MCF 10A (cell line): Measurements from ENCODE around the gene HS6ST3. TPM values are rescaled to one million over a fixed set of nuclear protein-coding genes. Genes with fewer than 3 reads are reported as not detected.

Source experiments
- BruUV-seq: library from RNA; stranded (reverse); fragments of 400-500 nt; replicated peaks from 2 replicates; lab custom pipeline; 2021; lab: Mats Ljungman, UMichigan
- CTCF ChIA-PET: fragments of 300-600 bp; sonication (Branson Sonifier 250); formaldehyde crosslinking; extraction: SDS; loops from one replicate; lab custom pipeline; 2021; ENCODE audit warnings: antibody characterized with exemption, inconsistent platforms; lab: Yijun Ruan, JAX
- POLR2A ChIA-PET: fragments of 300-600, 350-650 bp; sonication (Branson Sonifier 250); formaldehyde crosslinking; extraction: SDS; loops from one replicate; lab custom pipeline; 2020; ENCODE audit warnings: antibody characterized with exemption, inconsistent platforms; lab: Yijun Ruan, JAX
- DNase-seq: peaks from one replicate; pipeline ENCODE4 v3.0.0-alpha.2; 2018; ENCODE audit not compliant: unreplicated experiment
- H3K27ac Mint-ChIP-seq: one replicate; pipeline ENCODE4 v1.8.0; 2022; ENCODE audit warnings: mild to moderate bottlenecking, low read depth, mixed read lengths; ENCODE audit not compliant: unreplicated experiment
- H3K27me3 Mint-ChIP-seq: one replicate; pipeline ENCODE4 v1.8.0; 2022; ENCODE audit warnings: mixed read lengths; ENCODE audit not compliant: insufficient read depth, unreplicated experiment
- H3K36me3 Mint-ChIP-seq: one replicate; pipeline ENCODE4 v1.8.0; 2022; ENCODE audit warnings: mild to moderate bottlenecking, moderate library complexity, mixed read lengths; ENCODE audit not compliant: insufficient read depth, unreplicated experiment
- H3K4me1 Mint-ChIP-seq: one replicate; pipeline ENCODE4 v1.8.0; 2022; ENCODE audit warnings: mixed read lengths; ENCODE audit not compliant: insufficient read depth, unreplicated experiment
- H3K4me3 Mint-ChIP-seq: one replicate; pipeline ENCODE4 v1.8.0; 2022; ENCODE audit warnings: mild to moderate bottlenecking, moderate library complexity, mixed read lengths; ENCODE audit not compliant: unreplicated experiment
- H3K9me3 Mint-ChIP-seq: one replicate; pipeline ENCODE4 v1.8.0; 2022; ENCODE audit warnings: mixed read lengths; ENCODE audit not compliant: unreplicated experiment
- intact Hi-C: fragments of 100-400 bp; cut with micrococcal nuclease; formaldehyde crosslinking; loops from 2 replicates; pipeline ENCODE4 v1.14.1; 2022
- total RNA-seq: library from RNA; stranded (reverse); gene quantifications from 2 replicates; pipeline ENCODE4 v1.2.3, GENCODE V29; 2022
- TF ChIP-seq, protein P1 (sequence below): fragments of 200-600 bp; IDR thresholded peaks from one replicate; pipeline ENCODE4 v1.8.0; 2022; ENCODE audit warnings: antibody characterized with exemption, mild to moderate bottlenecking; ENCODE audit not compliant: unreplicated experiment

Gene HS6ST3
- total RNA-seq, 1 experiment from 2014 or later = 0.09 TPM

DNA sequence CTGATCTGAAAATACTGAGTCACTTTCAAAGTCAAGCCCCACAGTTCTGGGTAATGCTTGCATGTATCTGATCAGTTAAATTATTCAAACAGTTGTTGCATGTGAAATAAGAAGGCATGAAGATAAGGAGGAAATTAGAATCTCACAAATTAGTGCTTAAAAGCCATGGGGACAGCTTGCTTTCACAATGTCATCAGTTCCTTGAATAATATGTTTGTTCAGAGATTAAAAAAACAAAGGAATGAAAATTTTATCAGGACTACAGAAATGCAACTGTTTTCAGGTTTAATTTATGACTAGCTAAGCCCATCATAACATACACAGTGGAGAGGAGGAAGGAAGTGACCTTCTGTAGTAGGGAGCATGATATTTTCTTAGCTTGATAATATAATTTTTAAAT lies 754.3 kb downstream of the HS6ST3 start:
- intact Hi-C loops = no loop called here
- H3K36me3 Mint-ChIP-seq = no peaks in the 10 kb centered on the region
- ChIA-PET CTCF (no interaction called here), POLR2A (interaction anchor here (0.6 kb wide), 1 partner anchor 13 kb away, joined by 4 read pairs; no protein-coding TSS in a partner anchor)
- H3K4me1 Mint-ChIP-seq = peaks cover 6% of the 10 kb centered on the region
- H3K4me3 Mint-ChIP-seq = no peak overlapping the region
- no TSS peak for BruUV-seq
- no peaks in the 10 kb centered on the region for H3K27me3 Mint-ChIP-seq
- H3K27ac Mint-ChIP-seq = no peak overlapping the region
- no peaks in the 10 kb centered on the region for H3K9me3 Mint-ChIP-seq
- TF ChIP-seq, protein P1, sequence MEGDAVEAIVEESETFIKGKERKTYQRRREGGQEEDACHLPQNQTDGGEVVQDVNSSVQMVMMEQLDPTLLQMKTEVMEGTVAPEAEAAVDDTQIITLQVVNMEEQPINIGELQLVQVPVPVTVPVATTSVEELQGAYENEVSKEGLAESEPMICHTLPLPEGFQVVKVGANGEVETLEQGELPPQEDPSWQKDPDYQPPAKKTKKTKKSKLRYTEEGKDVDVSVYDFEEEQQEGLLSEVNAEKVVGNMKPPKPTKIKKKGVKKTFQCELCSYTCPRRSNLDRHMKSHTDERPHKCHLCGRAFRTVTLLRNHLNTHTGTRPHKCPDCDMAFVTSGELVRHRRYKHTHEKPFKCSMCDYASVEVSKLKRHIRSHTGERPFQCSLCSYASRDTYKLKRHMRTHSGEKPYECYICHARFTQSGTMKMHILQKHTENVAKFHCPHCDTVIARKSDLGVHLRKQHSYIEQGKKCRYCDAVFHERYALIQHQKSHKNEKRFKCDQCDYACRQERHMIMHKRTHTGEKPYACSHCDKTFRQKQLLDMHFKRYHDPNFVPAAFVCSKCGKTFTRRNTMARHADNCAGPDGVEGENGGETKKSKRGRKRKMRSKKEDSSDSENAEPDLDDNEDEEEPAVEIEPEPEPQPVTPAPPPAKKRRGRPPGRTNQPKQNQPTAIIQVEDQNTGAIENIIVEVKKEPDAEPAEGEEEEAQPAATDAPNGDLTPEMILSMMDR = no peak
- DNase-seq = no peak

GRCh38 chr13:96844616-96845015 lies 754.7 kb downstream of the HS6ST3 start:
- ChIA-PET POLR2A (interaction anchor here (0.6 kb wide), 1 partner anchor 13 kb away, joined by 4 read pairs; no protein-coding TSS in a partner anchor), CTCF (no interaction called here)
- no peak overlapping the region for H3K27ac Mint-ChIP-seq
- DNase-seq = no peak
- TF ChIP-seq, protein P1 = no peak
- intact Hi-C loops = no loop called here
- BruUV-seq = no TSS peak
- no peaks in the 10 kb centered on the region for H3K36me3 Mint-ChIP-seq
- peaks cover 6% of the 10 kb centered on the region for H3K4me1 Mint-ChIP-seq
- no peaks in the 10 kb centered on the region for H3K27me3 Mint-ChIP-seq
- no peak overlapping the region for H3K4me3 Mint-ChIP-seq
- no peaks in the 10 kb centered on the region for H3K9me3 Mint-ChIP-seq

DNA sequence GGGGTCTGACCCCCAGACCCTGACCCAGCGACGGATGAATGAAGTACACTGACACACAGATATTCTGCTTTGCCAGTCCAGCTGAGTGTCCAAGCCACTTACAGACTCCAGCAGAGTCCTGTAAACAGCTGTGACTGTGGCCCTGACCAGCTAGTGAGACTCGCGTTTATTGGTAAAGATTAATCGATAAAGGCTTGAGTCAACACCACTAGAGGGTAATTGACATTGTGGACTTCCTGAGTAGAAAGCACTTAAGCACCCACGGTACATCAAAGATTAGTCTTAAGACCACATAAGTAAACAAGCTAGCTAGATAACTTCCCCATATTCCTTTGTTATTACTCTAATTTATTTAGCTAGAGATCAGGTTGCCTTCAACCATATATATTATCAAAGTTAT lies 758.4 kb downstream of the HS6ST3 start:
- intact Hi-C loops = no loop called here
- TF ChIP-seq, protein P1 = no peak
- H3K4me3 Mint-ChIP-seq = no peak overlapping the region
- no peaks in the 10 kb centered on the region for H3K4me1 Mint-ChIP-seq
- BruUV-seq = no TSS peak
- no peaks in the 10 kb centered on the region for H3K9me3 Mint-ChIP-seq
- no peak for DNase-seq
- ChIA-PET CTCF (interaction anchor here (0.7 kb wide), 1 partner anchor 39 kb away, joined by 3 read pairs; no protein-coding TSS in a partner anchor), POLR2A (no interaction called here)
- H3K27me3 Mint-ChIP-seq = no peaks in the 10 kb centered on the region
- no peaks in the 10 kb centered on the region for H3K36me3 Mint-ChIP-seq
- H3K27ac Mint-ChIP-seq = no peak overlapping the region

- Mint-ChIP-seq H3K4me1 (no peaks in the 10 kb centered on the region), H3K27ac (no peak overlapping the region), H3K36me3 (no peaks in the 10 kb centered on the region), H3K4me3 (no peak overlapping the region), H3K9me3 (no peaks in the 10 kb centered on the region), H3K27me3 (no peaks in the 10 kb centered on the region)
- no TSS peak for BruUV-seq
- TF ChIP-seq, protein P1 = no peak
- POLR2A ChIA-PET = no interaction called here
- CTCF ChIA-PET = no interaction called here
- DNase-seq = no peak
- intact Hi-C loops = no loop called here
These were observed 759.2 kb downstream of the HS6ST3 start for GRCh38 chr13:96849091-96849490.
